GM23338 (cell line): ENCODE results near the gene MET.
A peak's percentile ranks its signal among the peaks of the same experiment; 100 is the strongest.

Source experiments
- EZH2 ChIP-seq: fragments of 200-600 bp; sonication (generic); IDR thresholded peaks from one replicate; pipeline ENCODE4 v1.8.0; 2017; ENCODE audit warnings: antibody characterized with exemption, mild to moderate bottlenecking, low read depth; ENCODE audit not compliant: unreplicated experiment
- EZH2phosphoT487 ChIP-seq: fragments of 200-600 bp; sonication (generic); IDR thresholded peaks from one replicate; pipeline ENCODE4 v1.8.1; 2018; ENCODE audit warnings: antibody characterized with exemption; ENCODE audit not compliant: unreplicated experiment
- POLR2AphosphoS5 ChIP-seq: IDR thresholded peaks from 2 replicates; pipeline ENCODE4 v1.6.1; 2016; ENCODE audit warnings: antibody characterized with exemption, low read depth
- REST ChIP-seq: IDR thresholded peaks from one replicate; pipeline ENCODE4 v1.6.1; 2018; ENCODE audit warnings: antibody characterized with exemption; ENCODE audit not compliant: unreplicated experiment
- ZNF331 ChIP-seq: fragments of 250-450 bp; sonication (Bioruptor Pico); IDR thresholded peaks from 2 replicates; pipeline ENCODE4 v1.5.0; 2020; ENCODE audit warnings: low read depth, mild to moderate bottlenecking, moderate library complexity
- TF ChIP-seq, protein P1 (sequence below), 2 experiments: fragments of 200-600 bp in 1 of 2; sonication (generic) in 1 of 2; conservative IDR thresholded peaks; 2 replicates each; pipeline versions ENCODE4 v1.5.1 to v1.6.1; 2016 to 2017; ENCODE audit warnings: antibody characterized with exemption in 2 of 2, low read depth in 2 of 2, mild to moderate bottlenecking in 2 of 2, moderate library complexity in 1 of 2

DNA sequence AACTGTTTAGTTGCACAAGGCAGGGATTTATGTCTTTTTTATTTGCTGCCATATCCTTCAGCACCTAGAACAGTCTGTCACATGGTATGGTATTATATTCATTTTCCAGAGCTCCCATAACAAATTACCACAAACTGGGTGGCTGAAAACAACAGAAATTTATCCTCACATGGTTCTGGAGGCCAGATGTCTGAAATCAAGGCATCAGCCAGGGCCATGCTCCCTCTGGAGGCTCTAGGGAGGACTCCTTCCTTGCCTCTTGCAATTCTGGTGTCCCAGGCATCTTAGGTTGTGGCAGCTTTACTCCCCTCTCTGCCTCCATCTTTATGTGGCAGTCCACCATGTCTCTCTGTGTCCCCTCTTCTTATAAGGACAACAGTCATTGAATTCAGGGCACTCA lies 43.1 kb downstream of the MET start:
- no peak for TF ChIP-seq ZNF331
- no peak for TF ChIP-seq POLR2AphosphoS5
- TF ChIP-seq, protein P1, sequence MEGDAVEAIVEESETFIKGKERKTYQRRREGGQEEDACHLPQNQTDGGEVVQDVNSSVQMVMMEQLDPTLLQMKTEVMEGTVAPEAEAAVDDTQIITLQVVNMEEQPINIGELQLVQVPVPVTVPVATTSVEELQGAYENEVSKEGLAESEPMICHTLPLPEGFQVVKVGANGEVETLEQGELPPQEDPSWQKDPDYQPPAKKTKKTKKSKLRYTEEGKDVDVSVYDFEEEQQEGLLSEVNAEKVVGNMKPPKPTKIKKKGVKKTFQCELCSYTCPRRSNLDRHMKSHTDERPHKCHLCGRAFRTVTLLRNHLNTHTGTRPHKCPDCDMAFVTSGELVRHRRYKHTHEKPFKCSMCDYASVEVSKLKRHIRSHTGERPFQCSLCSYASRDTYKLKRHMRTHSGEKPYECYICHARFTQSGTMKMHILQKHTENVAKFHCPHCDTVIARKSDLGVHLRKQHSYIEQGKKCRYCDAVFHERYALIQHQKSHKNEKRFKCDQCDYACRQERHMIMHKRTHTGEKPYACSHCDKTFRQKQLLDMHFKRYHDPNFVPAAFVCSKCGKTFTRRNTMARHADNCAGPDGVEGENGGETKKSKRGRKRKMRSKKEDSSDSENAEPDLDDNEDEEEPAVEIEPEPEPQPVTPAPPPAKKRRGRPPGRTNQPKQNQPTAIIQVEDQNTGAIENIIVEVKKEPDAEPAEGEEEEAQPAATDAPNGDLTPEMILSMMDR (conservative IDR thresholded peaks at IDR 0.05; ENCODE audit: low read depth in 2 of 2): peak; percentile 17 to 26; a peak in 3 of 4 replicates
- TF ChIP-seq EZH2phosphoT487: no peak
- no peak for TF ChIP-seq REST
- TF ChIP-seq EZH2: no peak
